Ovary (tissue), 9 donors: Measurements from ENCODE around the gene GDPD4. TPM values are rescaled to one million over a fixed set of nuclear protein-coding genes. Genes with fewer than 3 reads are reported as not detected.

ENCODE experiments used
- DNase-seq, 5 donors: peaks; one replicate each; pipeline ENCODE4 v3.0.0-alpha.2; 2019 to 2020
- H3K27ac ChIP-seq, 2 donors: fragments of 200-600 bp; one replicate each; pipeline versions ENCODE4 v1.5.1 to v1.8.0; 2019 to 2022
- H3K27me3 ChIP-seq: fragments of 200-600 bp; one replicate; pipeline ENCODE4 v1.8.0; 2022
- H3K36me3 ChIP-seq: fragments of 200-600 bp; sonication (generic); one replicate; pipeline ENCODE4 v1.5.1; 2019
- H3K4me1 ChIP-seq: one replicate; pipeline ENCODE4 v1.8.1; 2013; ENCODE audit warnings: mild to moderate bottlenecking, moderate library complexity; ENCODE audit not compliant: insufficient read depth
- H3K4me3 ChIP-seq: fragments of 200-600 bp; sonication (generic); one replicate; pipeline ENCODE4 v1.5.1; 2017
- H3K9me3 ChIP-seq, 2 donors: fragments of 200-600 bp in 1 of 2; sonication (generic) in 1 of 2; one replicate each; pipeline versions ENCODE4 v1.5.1 to v1.8.1; 2013 to 2019; ENCODE audit warnings: mild to moderate bottlenecking in 1 of 2, moderate library complexity in 1 of 2
- CTCF ChIP-seq, 3 donors: fragments of 450-650 bp in 2 of 3; fragments of 200-600 bp in 1 of 3; IDR thresholded peaks; one replicate each; pipeline versions ENCODE4 v1.5.1 to v1.8.0; 2016 to 2022; ENCODE audit warnings: antibody characterized with exemption in 3 of 3, mild to moderate bottlenecking in 1 of 3
- EP300 ChIP-seq: sonication (generic); formaldehyde crosslinking; IDR thresholded peaks from one replicate; pipeline ENCODE4 v1.6.1; 2017; ENCODE audit warnings: antibody characterized with exemption
- POLR2A ChIP-seq: fragments of 450-650 bp; IDR thresholded peaks from one replicate; pipeline ENCODE4 v1.6.1; 2017; ENCODE audit warnings: antibody characterized with exemption, mild to moderate bottlenecking, moderate library complexity
- WGBS, 3 donors: extraction: QIAGEN DNeasy Blood & Tissue Kit in 1 of 3; methylation state at CpG; one replicate each; pipeline versions ENCODE4 v1.1.5 to v1.1.7; 2013 to 2017; 5-methylcytosine and 5-hydroxymethylcytosine counted together
- intact Hi-C, 4 donors: fragments of 100-400 bp; cut with DNase I; formaldehyde crosslinking; loops; one replicate each; pipeline versions ENCODE4 v1.11.0 to v1.15.1; 2022 to 2023
- polyA plus RNA-seq, 2 donors: library from polyadenylated mRNA; stranded (reverse); fragments of 200-250 nt in 1 of 2; fragments of 350-450 nt in 1 of 2; fragmentation: Illumina TruSeq in 1 of 2; extraction: RNeasy Lipid Tissue Mini Kit (QIAGEN cat#74804) in 1 of 2; gene quantifications; one replicate each; pipeline ENCODE4 v1.2.3, GENCODE V29; 2013 to 2014
- total RNA-seq, 7 donors: library from RNA; depleted of rRNA in 2 of 7; stranded (reverse); fragments of >200 nt in 2 of 7; fragmentation: NEBNext Ultra II Directional in 3 of 7; extraction: Animal tissue kit (Norgen Biotek cat#: 25700) in 3 of 7; gene quantifications; one replicate each; pipeline versions ENCODE4 v1.1.0 to v1.2.4, GENCODE V29; 2016 to 2023
- donor health status: DM: no; HTN: no; CAD: no; lungs with moderate emphysema.
- donor health status: DM: no; HTN: no; CAD: no.
- donor health status: Bipolar disorder and iron deficiency.
- donor health status: DM: yes; HTN: yes; CAD: no.
- donor health status: DM: no; HTN: no; CAD: no.
- donor health status: DM: yes; HTN: yes; CAD: no.

The GDPD4 gene
- total and polyA plus RNA-seq, 9 donors = 0.32 TPM; not detected in 8

DNA sequence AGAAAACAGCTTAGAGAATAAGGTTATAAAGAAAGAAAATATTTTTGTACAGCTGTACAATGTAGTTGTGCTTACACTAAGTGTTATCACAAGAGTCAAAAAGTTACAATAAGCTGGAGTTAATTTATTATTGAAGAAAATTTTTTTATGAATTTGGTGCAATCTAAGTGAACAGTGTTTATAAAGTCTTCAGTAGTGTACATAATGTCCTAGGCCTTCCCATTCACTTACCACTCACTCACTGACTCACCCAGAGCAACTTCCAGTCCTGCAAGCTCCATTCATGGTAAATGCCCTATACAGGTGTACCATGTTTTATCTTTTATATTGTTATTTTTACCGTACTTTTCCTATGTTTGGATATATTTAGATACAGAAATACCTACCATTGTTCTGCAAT lies 34.7 kb downstream of the GDPD4 start:
- Histone ChIP-seq H3K27me3 (no peaks in the 10 kb centered on the region), H3K27ac (no peak overlapping the region), H3K4me1 (no peaks in the 10 kb centered on the region), H3K36me3 (no peaks in the 10 kb centered on the region), H3K4me3 (no peak overlapping the region), H3K9me3 (no peaks in the 10 kb centered on the region)
- TF ChIP-seq EP300 (no peak), CTCF (IDR thresholded peaks at IDR 0.05) (no peak), POLR2A (no peak)
- DNase-seq = no peak
- intact Hi-C loops = no loop called here
- 19 to 44% (median 22%) methylated on average over 1 of the region's 1 CpG for WGBS, 3 donors

GRCh38 chr11:77262803-77263202 lies 38.7 kb downstream of the GDPD4 start:
- Histone ChIP-seq H3K4me1 (no peaks in the 10 kb centered on the region), H3K36me3 (no peaks in the 10 kb centered on the region), H3K27me3 (no peaks in the 10 kb centered on the region), H3K4me3 (no peak overlapping the region), H3K9me3 (no peaks in the 10 kb centered on the region), H3K27ac (no peak overlapping the region)
- no peak for TF ChIP-seq EP300
- TF ChIP-seq CTCF (IDR thresholded peaks at IDR 0.05) = no peak
- no peak for DNase-seq
- intact Hi-C loops = no loop called here

DNA sequence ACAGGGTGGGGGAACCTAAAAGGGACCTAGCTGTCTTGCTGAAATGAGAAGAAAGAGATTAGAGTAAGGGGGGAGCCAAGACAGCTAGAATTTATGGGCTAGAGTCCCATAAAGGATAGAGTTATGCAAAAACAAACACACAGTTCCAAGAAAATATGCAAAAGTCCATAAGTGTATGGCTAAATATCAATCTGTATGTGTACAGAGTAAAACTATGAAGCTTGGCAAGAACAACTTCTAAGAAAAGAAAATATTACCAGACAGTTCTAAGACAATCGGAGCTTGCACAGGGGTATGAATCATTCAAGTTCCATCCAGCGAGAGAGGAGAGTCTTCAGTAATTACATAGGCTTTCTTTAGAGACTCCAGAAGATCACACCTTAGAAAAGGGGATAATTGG lies 41.8 kb downstream of the GDPD4 start:
- Histone ChIP-seq H3K4me1 (no peaks in the 10 kb centered on the region), H3K36me3 (no peaks in the 10 kb centered on the region), H3K27me3 (no peaks in the 10 kb centered on the region), H3K27ac (no peak overlapping the region), H3K9me3 (no peaks in the 10 kb centered on the region), H3K4me3 (no peak overlapping the region)
- 5 to 16% (median 14%) methylated on average over 2 of the region's 2 CpGs for WGBS, 3 donors
- intact Hi-C loops = no loop called here
- TF ChIP-seq POLR2A = no peak
- TF ChIP-seq EP300 = no peak
- DNase-seq = no peak

DNA sequence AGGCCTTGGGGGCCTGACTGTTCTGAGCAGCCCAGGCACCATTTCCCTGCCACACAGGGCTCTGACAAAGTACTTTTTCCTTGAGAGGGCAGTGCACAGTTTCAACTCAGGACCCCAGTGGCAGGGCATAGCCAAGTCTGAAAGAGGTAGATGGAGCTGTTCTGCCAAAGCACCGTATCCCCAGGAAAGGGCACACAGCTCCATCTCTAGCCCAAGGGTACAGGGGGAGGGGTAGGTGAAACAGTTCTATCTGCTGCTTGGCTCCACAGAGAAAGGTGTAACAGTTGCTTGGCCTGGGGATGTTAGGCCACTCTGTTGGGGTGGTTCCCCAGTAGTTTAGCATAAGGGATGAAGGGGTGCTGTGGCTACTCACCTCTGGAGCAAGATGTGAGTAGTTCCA lies 47.8 kb downstream of the GDPD4 start:
- TF ChIP-seq EP300 (no peak), CTCF (IDR thresholded peaks at IDR 0.05) (no peak), POLR2A (no peak)
- no peaks in the 10 kb centered on the region for H3K9me3 ChIP-seq
- intact Hi-C loops = no loop called here
- no peaks in the 10 kb centered on the region for H3K36me3 ChIP-seq
- no peak for DNase-seq
- no peak overlapping the region for H3K4me3 ChIP-seq
- H3K27ac ChIP-seq = no peak overlapping the region
- H3K4me1 ChIP-seq = no peaks in the 10 kb centered on the region
- H3K27me3 ChIP-seq = no peaks in the 10 kb centered on the region
- WGBS, 3 donors = 89 to 100% (median 91%) methylated on average over 1 of the region's 1 CpG

DNA sequence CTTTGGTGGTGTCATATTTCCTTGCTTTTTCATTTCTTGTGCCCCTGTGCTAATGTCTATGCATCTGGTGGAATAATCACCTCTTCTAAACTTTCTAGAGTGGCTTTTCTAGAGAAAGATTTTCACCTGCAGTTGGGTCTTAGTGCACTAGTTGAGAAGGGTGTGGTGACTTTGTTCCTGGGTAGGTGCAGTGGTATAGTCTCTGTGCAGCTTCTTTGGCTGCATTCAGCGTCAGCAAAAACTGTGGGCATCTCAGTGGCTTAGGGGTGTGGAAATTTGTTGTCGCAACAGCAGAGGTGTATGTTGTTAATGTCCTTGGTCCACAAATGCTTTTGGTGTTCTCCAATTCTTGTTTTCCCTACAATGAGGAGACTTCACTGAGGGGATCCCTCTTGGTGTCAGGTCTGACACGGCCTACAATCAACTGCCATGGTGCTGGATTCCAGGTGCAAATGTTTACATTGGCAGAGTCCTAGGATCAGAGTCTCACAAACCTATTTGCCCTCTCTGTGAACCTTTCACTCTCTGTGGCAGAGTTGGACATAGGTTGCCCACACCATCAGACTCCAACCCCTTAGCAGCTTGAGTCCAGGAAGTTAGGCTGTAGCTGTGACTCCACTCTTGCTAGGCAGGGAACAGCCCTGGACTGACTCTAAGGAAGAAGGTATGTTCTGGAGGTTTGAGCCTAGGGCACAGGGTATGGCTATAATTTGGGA lies 48.8 kb downstream of the GDPD4 start:
- Histone ChIP-seq H3K4me1 (no peaks in the 10 kb centered on the region), H3K4me3 (no peak overlapping the region), H3K36me3 (no peaks in the 10 kb centered on the region), H3K9me3 (no peaks in the 10 kb centered on the region), H3K27ac (no peak overlapping the region), H3K27me3 (no peaks in the 10 kb centered on the region)
- DNase-seq = no peak
- WGBS, 3 donors = 90 to 92% (median 90%) methylated on average over 3 of the region's 3 CpGs
- TF ChIP-seq POLR2A (no peak), EP300 (no peak), CTCF (IDR thresholded peaks at IDR 0.05) (no peak)
- intact Hi-C loops = no loop called here
